SK-N-SH (cell line): ENCODE measurements around the gene VRK2.

Experiments
- EP300 ChIP-seq, 2 experiments: IDR thresholded peaks; 2 replicates each; pipeline versions ENCODE4 v1.4.0 to v1.6.1; 2012; ENCODE audit warnings: borderline replicate concordance in 1 of 2, low read depth in 1 of 2, low read length in 1 of 2
- EZH2phosphoT487 ChIP-seq: fragments of 200-600 bp; sonication (generic); IDR thresholded peaks from 2 replicates; pipeline ENCODE4 v1.6.1; 2017; ENCODE audit warnings: low read depth, mixed run types, mild to moderate bottlenecking, antibody characterized with exemption, moderate library complexity, borderline replicate concordance
- FOSL2 ChIP-seq: IDR thresholded peaks from 2 replicates; pipeline ENCODE4 v1.4.0; 2012; ENCODE audit warnings: low read depth, mild to moderate bottlenecking, moderate library complexity, borderline replicate concordance
- FOXM1 ChIP-seq: IDR thresholded peaks from 2 replicates; pipeline ENCODE4 v1.4.0; 2012; ENCODE audit warnings: low read depth, mild to moderate bottlenecking
- GABPA ChIP-seq: IDR thresholded peaks from 2 replicates; pipeline ENCODE4 v1.4.0; 2012; ENCODE audit warnings: low read depth, mild to moderate bottlenecking
- IRF3 ChIP-seq: fragments of 150-350 bp; IDR thresholded peaks from 2 replicates; pipeline ENCODE4 v1.6.1; 2016; ENCODE audit warnings: mild to moderate bottlenecking, low read depth, low read length
- SIN3A ChIP-seq: IDR thresholded peaks from 2 replicates; pipeline ENCODE4 v1.6.1; 2012; ENCODE audit warnings: low read depth, mild to moderate bottlenecking, low read length, moderate library complexity, borderline replicate concordance
- TAF1 ChIP-seq: IDR thresholded peaks from 2 replicates; pipeline ENCODE4 v1.6.1; 2012; ENCODE audit warnings: low read depth, mild to moderate bottlenecking, low read length, moderate library complexity, borderline replicate concordance
- TEAD4 ChIP-seq: IDR thresholded peaks from 2 replicates; pipeline ENCODE4 v1.4.0; 2012; ENCODE audit warnings: mild to moderate bottlenecking, borderline replicate concordance; ENCODE audit not compliant: insufficient read depth
- TF ChIP-seq, protein P1 (sequence below): fragments of 200-600 bp; sonication (generic); IDR thresholded peaks from 2 replicates; pipeline ENCODE4 v1.6.1; 2017; ENCODE audit warnings: antibody characterized with exemption, mild to moderate bottlenecking, moderate library complexity
- TF ChIP-seq, protein P2 (sequence below): IDR thresholded peaks from 2 replicates; pipeline ENCODE4 v1.6.1; 2012; ENCODE audit warnings: mild to moderate bottlenecking, low read depth, low read length, moderate library complexity

DNA sequence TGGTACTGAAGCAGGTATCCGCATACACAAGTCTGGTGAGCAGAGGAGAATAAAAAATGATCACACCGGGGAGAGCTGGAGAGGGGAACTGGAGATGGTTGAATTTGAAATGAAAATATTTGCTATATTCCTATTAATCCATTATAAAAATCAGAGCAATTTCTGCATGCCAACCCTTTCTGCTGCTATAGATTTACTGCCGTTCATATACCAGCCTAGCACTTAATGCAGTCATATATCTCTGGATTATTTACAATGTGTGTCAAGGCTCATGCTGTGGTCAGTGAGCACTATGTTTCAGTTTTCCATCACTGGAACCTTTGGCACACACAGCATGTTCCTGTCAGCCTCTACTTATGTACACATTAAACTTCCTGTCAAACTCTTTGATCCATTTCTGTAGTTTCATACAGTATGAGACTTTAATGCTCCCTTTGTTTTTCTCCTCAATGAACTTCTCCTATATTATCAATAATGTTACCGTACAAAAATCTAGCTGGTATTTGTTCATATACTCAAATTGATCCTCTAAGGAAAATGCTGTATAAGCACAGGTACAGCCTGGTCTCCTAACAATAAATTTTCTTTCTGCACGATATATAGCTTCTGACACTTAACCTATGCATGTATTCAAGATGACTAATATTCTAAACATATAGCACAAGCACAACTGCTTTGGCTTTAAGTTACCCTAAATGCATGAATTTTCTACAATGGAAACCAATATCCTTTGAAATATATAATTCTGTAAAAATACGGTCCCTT is 157.8 kb downstream of the VRK2 start:
- TF ChIP-seq, protein P1, sequence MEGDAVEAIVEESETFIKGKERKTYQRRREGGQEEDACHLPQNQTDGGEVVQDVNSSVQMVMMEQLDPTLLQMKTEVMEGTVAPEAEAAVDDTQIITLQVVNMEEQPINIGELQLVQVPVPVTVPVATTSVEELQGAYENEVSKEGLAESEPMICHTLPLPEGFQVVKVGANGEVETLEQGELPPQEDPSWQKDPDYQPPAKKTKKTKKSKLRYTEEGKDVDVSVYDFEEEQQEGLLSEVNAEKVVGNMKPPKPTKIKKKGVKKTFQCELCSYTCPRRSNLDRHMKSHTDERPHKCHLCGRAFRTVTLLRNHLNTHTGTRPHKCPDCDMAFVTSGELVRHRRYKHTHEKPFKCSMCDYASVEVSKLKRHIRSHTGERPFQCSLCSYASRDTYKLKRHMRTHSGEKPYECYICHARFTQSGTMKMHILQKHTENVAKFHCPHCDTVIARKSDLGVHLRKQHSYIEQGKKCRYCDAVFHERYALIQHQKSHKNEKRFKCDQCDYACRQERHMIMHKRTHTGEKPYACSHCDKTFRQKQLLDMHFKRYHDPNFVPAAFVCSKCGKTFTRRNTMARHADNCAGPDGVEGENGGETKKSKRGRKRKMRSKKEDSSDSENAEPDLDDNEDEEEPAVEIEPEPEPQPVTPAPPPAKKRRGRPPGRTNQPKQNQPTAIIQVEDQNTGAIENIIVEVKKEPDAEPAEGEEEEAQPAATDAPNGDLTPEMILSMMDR, result no peak
- TF ChIP-seq GABPA (no peak), TAF1 (no peak), TEAD4 (no peak), FOSL2 (no peak), IRF3 (no peak), FOXM1 (no peak), EP300 (IDR thresholded peaks at IDR 0.05; ENCODE audit: borderline replicate concordance in 1 of 2, low read depth in 1 of 2, low read length in 1 of 2) (no peak), SIN3A (no peak), EZH2phosphoT487 (no peak)
- TF ChIP-seq, protein P2, sequence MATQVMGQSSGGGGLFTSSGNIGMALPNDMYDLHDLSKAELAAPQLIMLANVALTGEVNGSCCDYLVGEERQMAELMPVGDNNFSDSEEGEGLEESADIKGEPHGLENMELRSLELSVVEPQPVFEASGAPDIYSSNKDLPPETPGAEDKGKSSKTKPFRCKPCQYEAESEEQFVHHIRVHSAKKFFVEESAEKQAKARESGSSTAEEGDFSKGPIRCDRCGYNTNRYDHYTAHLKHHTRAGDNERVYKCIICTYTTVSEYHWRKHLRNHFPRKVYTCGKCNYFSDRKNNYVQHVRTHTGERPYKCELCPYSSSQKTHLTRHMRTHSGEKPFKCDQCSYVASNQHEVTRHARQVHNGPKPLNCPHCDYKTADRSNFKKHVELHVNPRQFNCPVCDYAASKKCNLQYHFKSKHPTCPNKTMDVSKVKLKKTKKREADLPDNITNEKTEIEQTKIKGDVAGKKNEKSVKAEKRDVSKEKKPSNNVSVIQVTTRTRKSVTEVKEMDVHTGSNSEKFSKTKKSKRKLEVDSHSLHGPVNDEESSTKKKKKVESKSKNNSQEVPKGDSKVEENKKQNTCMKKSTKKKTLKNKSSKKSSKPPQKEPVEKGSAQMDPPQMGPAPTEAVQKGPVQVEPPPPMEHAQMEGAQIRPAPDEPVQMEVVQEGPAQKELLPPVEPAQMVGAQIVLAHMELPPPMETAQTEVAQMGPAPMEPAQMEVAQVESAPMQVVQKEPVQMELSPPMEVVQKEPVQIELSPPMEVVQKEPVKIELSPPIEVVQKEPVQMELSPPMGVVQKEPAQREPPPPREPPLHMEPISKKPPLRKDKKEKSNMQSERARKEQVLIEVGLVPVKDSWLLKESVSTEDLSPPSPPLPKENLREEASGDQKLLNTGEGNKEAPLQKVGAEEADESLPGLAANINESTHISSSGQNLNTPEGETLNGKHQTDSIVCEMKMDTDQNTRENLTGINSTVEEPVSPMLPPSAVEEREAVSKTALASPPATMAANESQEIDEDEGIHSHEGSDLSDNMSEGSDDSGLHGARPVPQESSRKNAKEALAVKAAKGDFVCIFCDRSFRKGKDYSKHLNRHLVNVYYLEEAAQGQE, result no peak
